ENCODE measurements around the gene PHACTR2. TPM values are rescaled to one million over a fixed set of nuclear protein-coding genes. Genes with fewer than 3 reads are reported as not detected.

Gene PHACTR2
- total RNA-seq, 1 experiment from 2014 or later = 39.8 TPM

DNA sequence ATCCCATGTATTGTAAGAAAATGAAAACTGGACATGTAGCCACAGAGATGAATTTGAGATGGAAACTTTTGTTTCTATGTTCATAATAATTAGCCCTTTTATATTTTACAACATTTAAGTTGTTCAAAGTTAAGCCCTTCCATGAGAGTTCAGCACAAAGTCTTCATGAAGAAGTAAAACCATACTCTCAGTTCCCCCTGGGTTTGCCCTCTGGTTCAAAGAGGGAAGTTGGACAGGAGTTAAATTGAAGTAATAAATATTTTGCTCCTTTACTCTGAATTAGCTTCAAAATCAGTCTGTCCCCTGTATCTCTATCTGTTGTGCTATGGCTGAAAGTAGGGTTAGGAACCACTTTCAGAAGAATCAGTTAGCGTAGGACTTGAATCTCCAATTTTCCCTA, 31.1 kb downstream of the PHACTR2 start:
- Histone ChIP-seq H3K4me3 (no peak overlapping the region), H4K20me1 (ENCODE audit: insufficient read depth) (no peaks in the 10 kb centered on the region), H3K79me2 (ENCODE audit: low read depth) (peaks cover 7% of the 10 kb centered on the region; the same call in 1 of the 2 replicates), H3K36me3 (ENCODE audit: low read depth) (no peaks in the 10 kb centered on the region), H3K27me3 (ENCODE audit: insufficient read depth, low read depth) (no peaks in the 10 kb centered on the region), H2AFZ (no peak overlapping the region), H3K4me2 (no peak overlapping the region), H3K27ac (no peak overlapping the region), H3K4me1 (replicated peaks; ENCODE audit: insufficient read depth) (no peaks in the 10 kb centered on the region), H3K9me2 (ENCODE audit: insufficient read depth) (no peaks in the 10 kb centered on the region; the same call in 1 of the 2 replicates), H3F3A (ENCODE audit: insufficient read depth, low read depth) (no peaks in the 10 kb centered on the region), H3K9me3 (ENCODE audit: insufficient read depth, low read depth) (no peaks in the 10 kb centered on the region)
- no peak for DNase-seq
- intact Hi-C loops (cut with micrococcal nuclease; ENCODE audit: unreplicated experiment) = no loop called here
- TF ChIP-seq EZH2 (IDR thresholded peaks at IDR 0.05; ENCODE audit: low read depth) = no peak
- TF ChIP-seq, protein P1, sequence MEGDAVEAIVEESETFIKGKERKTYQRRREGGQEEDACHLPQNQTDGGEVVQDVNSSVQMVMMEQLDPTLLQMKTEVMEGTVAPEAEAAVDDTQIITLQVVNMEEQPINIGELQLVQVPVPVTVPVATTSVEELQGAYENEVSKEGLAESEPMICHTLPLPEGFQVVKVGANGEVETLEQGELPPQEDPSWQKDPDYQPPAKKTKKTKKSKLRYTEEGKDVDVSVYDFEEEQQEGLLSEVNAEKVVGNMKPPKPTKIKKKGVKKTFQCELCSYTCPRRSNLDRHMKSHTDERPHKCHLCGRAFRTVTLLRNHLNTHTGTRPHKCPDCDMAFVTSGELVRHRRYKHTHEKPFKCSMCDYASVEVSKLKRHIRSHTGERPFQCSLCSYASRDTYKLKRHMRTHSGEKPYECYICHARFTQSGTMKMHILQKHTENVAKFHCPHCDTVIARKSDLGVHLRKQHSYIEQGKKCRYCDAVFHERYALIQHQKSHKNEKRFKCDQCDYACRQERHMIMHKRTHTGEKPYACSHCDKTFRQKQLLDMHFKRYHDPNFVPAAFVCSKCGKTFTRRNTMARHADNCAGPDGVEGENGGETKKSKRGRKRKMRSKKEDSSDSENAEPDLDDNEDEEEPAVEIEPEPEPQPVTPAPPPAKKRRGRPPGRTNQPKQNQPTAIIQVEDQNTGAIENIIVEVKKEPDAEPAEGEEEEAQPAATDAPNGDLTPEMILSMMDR (conservative IDR thresholded peaks at IDR 0.05) = no peak
- BruUV-seq (replicated peaks) = no TSS peak
- CTCF ChIA-PET = no interaction called here
- POLR2A ChIA-PET (ENCODE audit: unreplicated experiment) = no interaction called here

GRCh38 chr6:143711714-143712113, 33.9 kb downstream of the PHACTR2 start:
- no peak overlapping the region for H3K4me3 ChIP-seq
- H3K79me2 ChIP-seq (ENCODE audit: low read depth) = peaks cover 7% of the 10 kb centered on the region; the same call in 1 of the 2 replicates
- H4K20me1 ChIP-seq (ENCODE audit: insufficient read depth) = no peaks in the 10 kb centered on the region
- CTCF ChIA-PET = no interaction called here
- no peak for TF ChIP-seq EZH2 (IDR thresholded peaks at IDR 0.05; ENCODE audit: low read depth)
- TF ChIP-seq, protein P1 (conservative IDR thresholded peaks at IDR 0.05) = no peak
- no peaks in the 10 kb centered on the region; the same call in 1 of the 2 replicates for H3K9me2 ChIP-seq (ENCODE audit: insufficient read depth)
- no peaks in the 10 kb centered on the region for H3K4me1 ChIP-seq (replicated peaks; ENCODE audit: insufficient read depth)
- no peak overlapping the region for H2AFZ ChIP-seq
- H3K27me3 ChIP-seq (ENCODE audit: insufficient read depth, low read depth) = no peaks in the 10 kb centered on the region
- intact Hi-C loops (cut with micrococcal nuclease; ENCODE audit: unreplicated experiment) = no loop called here
- H3K36me3 ChIP-seq (ENCODE audit: low read depth) = no peaks in the 10 kb centered on the region
- no TSS peak for BruUV-seq (replicated peaks)
- H3F3A ChIP-seq (ENCODE audit: insufficient read depth, low read depth) = no peaks in the 10 kb centered on the region
- no peak overlapping the region for H3K27ac ChIP-seq
- DNase-seq = no peak
- H3K9me3 ChIP-seq (ENCODE audit: insufficient read depth, low read depth) = no peaks in the 10 kb centered on the region
- POLR2A ChIA-PET (ENCODE audit: unreplicated experiment) = no interaction called here
- H3K4me2 ChIP-seq = no peak overlapping the region

- TF ChIP-seq EZH2 (IDR thresholded peaks at IDR 0.05; ENCODE audit: low read depth) = no peak
- TF ChIP-seq, protein P1 (conservative IDR thresholded peaks at IDR 0.05) = no peak
- H2AFZ ChIP-seq = no peak overlapping the region
- CTCF ChIA-PET = interaction anchor here (0.6 kb wide), 1 partner anchor 26 kb away, joined by 3 read pairs; no protein-coding TSS in a partner anchor
Observed at GRCh38 chr6:143718472-143718871, 40.7 kb downstream of the PHACTR2 start.

More at GRCh38 chr6:143718472-143718871, 40.7 kb downstream of the PHACTR2 start:
- H4K20me1 ChIP-seq (ENCODE audit: insufficient read depth) = no peaks in the 10 kb centered on the region
- no peaks in the 10 kb centered on the region for H3K4me1 ChIP-seq (replicated peaks; ENCODE audit: insufficient read depth)
- no peaks in the 10 kb centered on the region for H3K36me3 ChIP-seq (ENCODE audit: low read depth)
- no TSS peak for BruUV-seq (replicated peaks)
- H3K79me2 ChIP-seq (ENCODE audit: low read depth) = no peaks in the 10 kb centered on the region
- H3K4me2 ChIP-seq = no peak overlapping the region
- H3K9me2 ChIP-seq (ENCODE audit: insufficient read depth) = no peaks in the 10 kb centered on the region
- intact Hi-C loops (cut with micrococcal nuclease; ENCODE audit: unreplicated experiment) = no loop called here
- H3K27ac ChIP-seq = no peak overlapping the region
- no peaks in the 10 kb centered on the region for H3K9me3 ChIP-seq (ENCODE audit: insufficient read depth, low read depth)
- H3K27me3 ChIP-seq (ENCODE audit: insufficient read depth, low read depth) = no peaks in the 10 kb centered on the region
- no peak overlapping the region for H3K4me3 ChIP-seq
- no peak for DNase-seq
- H3F3A ChIP-seq (ENCODE audit: insufficient read depth, low read depth) = no peaks in the 10 kb centered on the region
- POLR2A ChIA-PET (ENCODE audit: unreplicated experiment) = no interaction called here
